C4-2B (cell line): Measurements from ENCODE around the gene PLA2R1.

Source experiments
- ZFX ChIP-seq: fragments of 450-650 bp; IDR thresholded peaks from 2 replicates; pipeline ENCODE4 v1.6.1; 2017
- TF ChIP-seq, protein P1 (sequence below): fragments of 450-650 bp; conservative IDR thresholded peaks from 2 replicates; pipeline ENCODE4 v1.5.1; 2017; ENCODE audit warnings: mild to moderate bottlenecking

- TF ChIP-seq, protein P1, sequence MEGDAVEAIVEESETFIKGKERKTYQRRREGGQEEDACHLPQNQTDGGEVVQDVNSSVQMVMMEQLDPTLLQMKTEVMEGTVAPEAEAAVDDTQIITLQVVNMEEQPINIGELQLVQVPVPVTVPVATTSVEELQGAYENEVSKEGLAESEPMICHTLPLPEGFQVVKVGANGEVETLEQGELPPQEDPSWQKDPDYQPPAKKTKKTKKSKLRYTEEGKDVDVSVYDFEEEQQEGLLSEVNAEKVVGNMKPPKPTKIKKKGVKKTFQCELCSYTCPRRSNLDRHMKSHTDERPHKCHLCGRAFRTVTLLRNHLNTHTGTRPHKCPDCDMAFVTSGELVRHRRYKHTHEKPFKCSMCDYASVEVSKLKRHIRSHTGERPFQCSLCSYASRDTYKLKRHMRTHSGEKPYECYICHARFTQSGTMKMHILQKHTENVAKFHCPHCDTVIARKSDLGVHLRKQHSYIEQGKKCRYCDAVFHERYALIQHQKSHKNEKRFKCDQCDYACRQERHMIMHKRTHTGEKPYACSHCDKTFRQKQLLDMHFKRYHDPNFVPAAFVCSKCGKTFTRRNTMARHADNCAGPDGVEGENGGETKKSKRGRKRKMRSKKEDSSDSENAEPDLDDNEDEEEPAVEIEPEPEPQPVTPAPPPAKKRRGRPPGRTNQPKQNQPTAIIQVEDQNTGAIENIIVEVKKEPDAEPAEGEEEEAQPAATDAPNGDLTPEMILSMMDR: peak; percentile 49
- TF ChIP-seq ZFX: no peak
Measured at GRCh38 chr2:160087854-160088745, 25.7 kb upstream of the PLA2R1 start.
